Measurements from ENCODE around the gene PRUNE2. TPM values are rescaled to one million over a fixed set of nuclear protein-coding genes. Genes with fewer than 3 reads are reported as not detected.

The PRUNE2 gene
- total RNA-seq, 4 donors from 2014 or later: 15.6 to 37.8 (median 26.1) TPM

DNA sequence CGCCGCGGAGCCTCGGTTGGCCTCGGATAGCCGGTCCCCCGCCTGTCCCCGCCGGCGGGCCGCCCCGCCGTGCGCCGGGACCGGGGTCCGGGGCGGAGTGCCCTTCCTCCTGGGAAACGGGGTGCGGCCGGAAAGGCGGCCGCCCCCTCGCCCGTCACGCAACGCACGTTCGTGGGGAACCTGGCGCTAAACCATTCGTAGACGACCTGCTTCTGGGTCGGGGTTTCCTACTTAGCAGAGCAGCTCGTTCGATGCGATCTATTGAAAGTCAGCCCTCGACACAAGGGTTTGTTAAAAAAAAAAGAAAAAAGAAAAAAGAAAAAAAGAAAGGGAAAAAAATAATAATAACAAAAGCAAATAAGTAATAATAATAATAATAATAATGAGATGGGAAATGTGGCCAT is 334.2 kb downstream of the PRUNE2 start:
- Histone ChIP-seq H3K27ac (peak overlapping the region in 2 of 4 donors; percentile 19 to 55), H3K9me3 (no peaks in the 10 kb centered on the region), H3K4me1 (peaks cover 0 to 4% (median 0%) of the 10 kb centered on the region in 4 donors), H3K27me3 (no peaks in the 10 kb centered on the region), H3K36me3 (no peaks in the 10 kb centered on the region), H3K4me3 (peak overlapping the region; percentile 29 to 57 (median 44))
- no peak for TF ChIP-seq CTCF (IDR thresholded peaks at IDR 0.05)
- no peak for TF ChIP-seq POLR2A (IDR thresholded peaks at IDR 0.05)
- DNase-seq: no peak

- Histone ChIP-seq H3K4me3 (peak overlapping the region; percentile 29 to 57 (median 44)), H3K9me3 (no peaks in the 10 kb centered on the region), H3K27me3 (no peaks in the 10 kb centered on the region), H3K27ac (peak overlapping the region in 2 of 4 donors; percentile 19 to 55), H3K36me3 (no peaks in the 10 kb centered on the region), H3K4me1 (peaks cover 0 to 4% (median 0%) of the 10 kb centered on the region in 4 donors)
- TF ChIP-seq POLR2A (IDR thresholded peaks at IDR 0.05): no peak
- no peak for TF ChIP-seq CTCF (IDR thresholded peaks at IDR 0.05)
- DNase-seq: no peak
Observed at GRCh38 chr9:76571288-76571687, 334.6 kb downstream of the PRUNE2 start.

DNA sequence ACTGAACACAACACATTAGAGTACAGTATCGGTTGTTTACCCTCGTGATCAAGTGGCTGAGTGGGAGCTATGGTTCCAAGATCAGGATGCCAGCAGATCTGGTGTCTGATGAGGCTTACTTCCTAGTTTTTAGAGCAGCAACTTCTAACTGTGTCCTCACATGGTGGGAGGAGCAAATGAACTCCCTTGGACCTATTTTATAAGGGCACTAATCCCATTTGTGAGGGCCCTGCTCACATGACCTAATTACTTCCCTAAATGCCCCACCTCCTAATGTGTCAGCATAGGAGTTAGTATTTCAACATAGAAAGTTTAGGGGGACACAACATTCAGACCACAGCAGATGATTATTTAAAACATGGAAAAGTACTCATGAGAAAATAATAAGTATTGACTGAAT is 335.1 kb downstream of the PRUNE2 start:
- no peak overlapping the region for H3K27ac ChIP-seq
- no peaks in the 10 kb centered on the region for H3K27me3 ChIP-seq
- H3K9me3 ChIP-seq: no peaks in the 10 kb centered on the region
- TF ChIP-seq CTCF (IDR thresholded peaks at IDR 0.05) (no peak), POLR2A (IDR thresholded peaks at IDR 0.05) (no peak)
- H3K4me1 ChIP-seq: peaks cover 0 to 3% (median 0%) of the 10 kb centered on the region in 4 donors
- H3K36me3 ChIP-seq: no peaks in the 10 kb centered on the region
- no peak for DNase-seq
- no peak overlapping the region for H3K4me3 ChIP-seq

- Histone ChIP-seq H3K36me3 (no peaks in the 10 kb centered on the region), H3K27me3 (no peaks in the 10 kb centered on the region), H3K4me1 (no peaks in the 10 kb centered on the region), H3K9me3 (no peaks in the 10 kb centered on the region), H3K27ac (no peak overlapping the region), H3K4me3 (no peak overlapping the region)
- DNase-seq: no peak
- no peak for TF ChIP-seq POLR2A (IDR thresholded peaks at IDR 0.05)
- no peak for TF ChIP-seq CTCF (IDR thresholded peaks at IDR 0.05)
Observed at GRCh38 chr9:76567086-76567485, 338.8 kb downstream of the PRUNE2 start.

- Histone ChIP-seq H3K4me1 (no peaks in the 10 kb centered on the region), H3K4me3 (no peak overlapping the region), H3K27ac (no peak overlapping the region), H3K27me3 (no peaks in the 10 kb centered on the region), H3K9me3 (no peaks in the 10 kb centered on the region), H3K36me3 (no peaks in the 10 kb centered on the region)
- no peak for TF ChIP-seq CTCF (IDR thresholded peaks at IDR 0.05)
- no peak for TF ChIP-seq POLR2A (IDR thresholded peaks at IDR 0.05)
- DNase-seq: no peak
Observed at GRCh38 chr9:76564297-76564696, 341.6 kb downstream of the PRUNE2 start.

DNA sequence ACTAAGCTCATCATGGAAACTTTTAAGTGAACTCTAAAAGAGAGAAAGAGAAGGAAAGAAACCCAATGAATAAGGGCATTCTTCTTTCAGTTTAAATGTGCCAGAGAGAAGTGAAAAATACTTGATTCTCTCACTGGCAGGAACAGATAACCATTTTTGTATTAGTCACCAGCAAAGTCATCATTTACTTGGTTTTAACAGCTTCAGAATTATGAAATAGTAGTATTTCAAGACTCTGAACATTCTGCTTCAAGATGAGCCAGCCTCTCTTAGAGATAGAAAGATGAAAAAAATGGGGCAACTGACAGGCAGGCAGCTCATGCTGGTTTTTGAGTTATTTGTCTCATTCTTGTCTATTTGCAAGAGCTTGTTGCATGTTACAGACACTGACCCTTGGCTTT is 343.4 kb downstream of the PRUNE2 start:
- Histone ChIP-seq H3K4me3 (no peak overlapping the region), H3K36me3 (no peaks in the 10 kb centered on the region), H3K4me1 (no peaks in the 10 kb centered on the region), H3K27me3 (no peaks in the 10 kb centered on the region), H3K27ac (no peak overlapping the region), H3K9me3 (no peaks in the 10 kb centered on the region)
- no peak for DNase-seq
- no peak for TF ChIP-seq POLR2A (IDR thresholded peaks at IDR 0.05)
- TF ChIP-seq CTCF (IDR thresholded peaks at IDR 0.05): no peak

Data from Peyer's patch (tissue), 4 donors.